Smooth muscle cell (in vitro differentiated cells): ENCODE data around the gene CNTFR. TPM values are rescaled to one million over a fixed set of nuclear protein-coding genes. Genes with fewer than 3 reads are reported as not detected.

Source experiments
- DNase-seq: peaks from one replicate; lab custom pipeline; 2025; ENCODE audit not compliant: unreplicated experiment; lab: John Stamatoyannopoulos, UW
- H2AFZ ChIP-seq: fragments of 200-600 bp; sonication (generic); 2 replicates; pipeline ENCODE4 v1.6.0; 2016; ENCODE audit warnings: antibody characterized with exemption, low read depth, mild to moderate bottlenecking
- H3F3A ChIP-seq: fragments of 200-600 bp; sonication (generic); 2 replicates; pipeline ENCODE4 v1.6.0; 2017; ENCODE audit warnings: antibody characterized with exemption, low read depth
- H3K27ac ChIP-seq: fragments of 200-600 bp; sonication (generic); 2 replicates; pipeline ENCODE4 v1.5.1; 2016; ENCODE audit warnings: low read depth, mild to moderate bottlenecking
- H3K27me3 ChIP-seq: fragments of 200-600 bp; sonication (generic); 2 replicates; pipeline ENCODE4 v1.6.1; 2016; ENCODE audit warnings: low read depth, mild to moderate bottlenecking
- H3K36me3 ChIP-seq: fragments of 200-600 bp; sonication (generic); 2 replicates; pipeline ENCODE4 v1.5.1; 2016; ENCODE audit warnings: low read depth
- H3K4me1 ChIP-seq: fragments of 200-600 bp; sonication (generic); 2 replicates; pipeline ENCODE4 v1.5.1; 2016; ENCODE audit warnings: low read depth
- H3K4me2 ChIP-seq: fragments of 200-600 bp; sonication (generic); 2 replicates; pipeline ENCODE4 v1.6.0; 2016; ENCODE audit warnings: mild to moderate bottlenecking
- H3K4me3 ChIP-seq: fragments of 200-600 bp; sonication (generic); 2 replicates; pipeline ENCODE4 v1.5.1; 2016; ENCODE audit warnings: mild to moderate bottlenecking
- H3K79me2 ChIP-seq: fragments of 200-600 bp; sonication (generic); 2 replicates; pipeline ENCODE4 v1.6.0; 2016; ENCODE audit warnings: low read depth, mild to moderate bottlenecking
- H3K9ac ChIP-seq: fragments of 200-600 bp; sonication (generic); 2 replicates; pipeline ENCODE4 v1.6.0; 2016; ENCODE audit warnings: low read depth
- H3K9me3 ChIP-seq: fragments of 200-600 bp; sonication (generic); replicated peaks from 2 replicates; pipeline ENCODE4 v1.5.1; 2016; ENCODE audit warnings: low read depth
- H4K20me1 ChIP-seq: fragments of 200-600 bp; sonication (generic); 2 replicates; pipeline ENCODE4 v1.6.0; 2016; ENCODE audit warnings: low read depth
- WGBS: methylation state at CpG from one replicate; pipeline ENCODE4 v1.1.7; 2016; ENCODE audit warnings: low lambda C conversion rate; 5-methylcytosine and 5-hydroxymethylcytosine counted together
- polyA plus RNA-seq: library from polyadenylated mRNA; unstranded; fragments of >200 nt; fragmentation: Nextera tagmentation; extraction: Ambion mirVana; gene quantifications from 2 replicates; pipeline ENCODE4 v1.2.1, GENCODE V29; 2016
- total RNA-seq: library from RNA; depleted of rRNA; stranded (reverse); fragments of >200 nt; gene quantifications from 2 replicates; pipeline ENCODE4 v1.2.3, GENCODE V29; 2014
- TF ChIP-seq, protein P1 (sequence below): fragments of 200-600 bp; sonication (generic); IDR thresholded peaks from 2 replicates; pipeline ENCODE4 v1.5.1; 2017; ENCODE audit warnings: borderline replicate concordance, mild to moderate bottlenecking, antibody characterized with exemption; ENCODE audit not compliant: insufficient read depth, poor library complexity, severe bottlenecking

CNTFR gene
- total and polyA plus RNA-seq, 2 experiments from 2014 or later = 4.3 to 16.4 TPM

DNA sequence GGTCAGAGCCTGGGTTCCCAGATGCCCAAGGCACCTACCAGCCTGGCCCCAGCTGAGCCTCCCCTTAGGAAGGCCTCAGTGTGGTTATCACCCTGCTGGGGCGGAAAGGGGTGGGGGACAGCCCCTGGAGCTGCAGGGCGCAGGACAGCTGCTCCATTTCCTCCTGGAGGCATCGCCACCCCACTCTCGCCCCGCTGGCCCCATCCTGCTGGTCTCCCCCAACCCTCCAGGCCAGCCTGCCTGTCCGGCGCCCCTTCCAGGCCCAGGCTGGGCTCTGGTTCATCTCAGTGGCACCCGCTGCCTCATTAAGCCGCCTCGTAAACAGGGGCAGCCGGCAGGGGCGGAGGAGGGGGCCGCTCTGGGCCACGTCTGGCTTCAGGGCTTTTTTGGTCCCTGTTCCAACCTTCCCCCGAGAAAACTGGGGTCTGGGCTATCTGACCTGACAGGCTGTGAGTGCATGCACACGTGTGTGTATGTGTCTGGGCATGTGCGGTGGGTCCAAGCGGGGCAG is 36.0 kb downstream of the CNTFR start:
- TF ChIP-seq, protein P1, sequence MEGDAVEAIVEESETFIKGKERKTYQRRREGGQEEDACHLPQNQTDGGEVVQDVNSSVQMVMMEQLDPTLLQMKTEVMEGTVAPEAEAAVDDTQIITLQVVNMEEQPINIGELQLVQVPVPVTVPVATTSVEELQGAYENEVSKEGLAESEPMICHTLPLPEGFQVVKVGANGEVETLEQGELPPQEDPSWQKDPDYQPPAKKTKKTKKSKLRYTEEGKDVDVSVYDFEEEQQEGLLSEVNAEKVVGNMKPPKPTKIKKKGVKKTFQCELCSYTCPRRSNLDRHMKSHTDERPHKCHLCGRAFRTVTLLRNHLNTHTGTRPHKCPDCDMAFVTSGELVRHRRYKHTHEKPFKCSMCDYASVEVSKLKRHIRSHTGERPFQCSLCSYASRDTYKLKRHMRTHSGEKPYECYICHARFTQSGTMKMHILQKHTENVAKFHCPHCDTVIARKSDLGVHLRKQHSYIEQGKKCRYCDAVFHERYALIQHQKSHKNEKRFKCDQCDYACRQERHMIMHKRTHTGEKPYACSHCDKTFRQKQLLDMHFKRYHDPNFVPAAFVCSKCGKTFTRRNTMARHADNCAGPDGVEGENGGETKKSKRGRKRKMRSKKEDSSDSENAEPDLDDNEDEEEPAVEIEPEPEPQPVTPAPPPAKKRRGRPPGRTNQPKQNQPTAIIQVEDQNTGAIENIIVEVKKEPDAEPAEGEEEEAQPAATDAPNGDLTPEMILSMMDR = no peak
- H3K4me2 ChIP-seq = peak overlapping the region; percentile 60
- H3K4me3 ChIP-seq = no peak overlapping the region
- H3K4me1 ChIP-seq = peaks cover 7% of the 10 kb centered on the region
- no peaks in the 10 kb centered on the region for H4K20me1 ChIP-seq
- no peak overlapping the region for H2AFZ ChIP-seq
- 12% methylated on average over 18 of the region's 18 CpGs for WGBS
- H3K27me3 ChIP-seq = no peaks in the 10 kb centered on the region
- no peaks in the 10 kb centered on the region for H3K9me3 ChIP-seq
- no peaks in the 10 kb centered on the region for H3K79me2 ChIP-seq
- H3K36me3 ChIP-seq = no peaks in the 10 kb centered on the region
- H3F3A ChIP-seq = no peaks in the 10 kb centered on the region
- peak; percentile 52 for DNase-seq
- peak overlapping the region; percentile 65 for H3K27ac ChIP-seq
- peak overlapping the region; percentile 24 for H3K9ac ChIP-seq

DNA sequence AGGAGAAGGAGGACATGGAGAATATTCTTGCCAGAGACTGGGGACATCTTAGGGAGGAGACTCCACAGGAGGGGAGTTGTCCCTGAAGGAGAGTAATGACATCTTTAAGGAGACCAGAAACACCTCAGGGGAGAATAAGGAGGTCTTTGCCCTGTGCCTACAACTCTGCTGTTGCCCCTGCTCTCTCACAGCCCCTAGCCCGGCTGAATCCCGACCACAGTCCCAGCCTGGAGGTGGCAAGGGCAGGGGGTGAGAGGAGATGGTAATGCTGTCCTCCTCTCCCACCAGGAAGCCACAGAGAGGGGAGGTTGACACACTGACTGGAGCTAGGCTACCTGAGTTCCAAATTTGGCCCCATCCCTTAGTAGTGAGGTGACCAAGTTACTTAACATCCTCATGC is 36.5 kb downstream of the CNTFR start:
- TF ChIP-seq, protein P1 = no peak
- Histone ChIP-seq H3K79me2 (no peaks in the 10 kb centered on the region), H3K4me2 (no peak overlapping the region), H3K9ac (no peak overlapping the region), H3K4me1 (peaks cover 7% of the 10 kb centered on the region), H3K27me3 (no peaks in the 10 kb centered on the region), H3K36me3 (no peaks in the 10 kb centered on the region), H2AFZ (no peak overlapping the region), H3F3A (no peaks in the 10 kb centered on the region), H3K4me3 (no peak overlapping the region), H4K20me1 (no peaks in the 10 kb centered on the region), H3K27ac (no peak overlapping the region), H3K9me3 (no peaks in the 10 kb centered on the region)
- WGBS = 88% methylated on average over 2 of the region's 2 CpGs
- no peak for DNase-seq

DNA sequence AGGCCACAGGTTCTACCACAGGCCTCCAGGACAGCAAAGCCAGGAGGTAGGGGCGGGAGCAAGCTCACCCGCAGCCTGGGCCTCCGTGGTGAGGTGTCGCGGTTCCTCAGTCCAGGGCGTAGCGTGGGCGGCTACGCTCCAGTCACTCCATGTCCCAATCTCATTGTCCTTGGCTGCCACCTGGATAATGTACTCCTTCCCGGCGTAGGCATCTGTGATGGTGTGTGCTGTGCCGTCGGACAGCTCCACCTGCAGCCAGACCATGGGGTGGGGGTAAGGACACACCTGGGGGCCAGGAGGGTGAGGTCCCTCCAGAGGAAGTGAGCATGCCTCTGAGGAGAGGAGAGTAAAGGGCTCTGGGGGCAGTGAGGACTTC is 36.9 kb downstream of the CNTFR start:
- WGBS = 96% methylated on average over 13 of the region's 13 CpGs
- no peaks in the 10 kb centered on the region for H3K79me2 ChIP-seq

More for the DNA sequence above, 36.9 kb downstream of the CNTFR start:
- H3K9me3 ChIP-seq = no peaks in the 10 kb centered on the region
- H3K4me2 ChIP-seq = no peak overlapping the region
- H3K4me1 ChIP-seq = peaks cover 7% of the 10 kb centered on the region
- no peaks in the 10 kb centered on the region for H3K36me3 ChIP-seq
- H3K27me3 ChIP-seq = no peaks in the 10 kb centered on the region
- no peak overlapping the region for H3K4me3 ChIP-seq
- H4K20me1 ChIP-seq = no peaks in the 10 kb centered on the region
- no peak for DNase-seq
- TF ChIP-seq, protein P1 = no peak
- H3K9ac ChIP-seq = no peak overlapping the region
- no peak overlapping the region for H3K27ac ChIP-seq
- no peak overlapping the region for H2AFZ ChIP-seq
- H3F3A ChIP-seq = no peaks in the 10 kb centered on the region
